Measurements from ENCODE around the gene ADA.
"Not testable (repeated sequence)": the region's sequence is repeated elsewhere in the genome, so short reads cannot be mapped to it uniquely, and the experiment has no call there.

The ADA gene

DNA sequence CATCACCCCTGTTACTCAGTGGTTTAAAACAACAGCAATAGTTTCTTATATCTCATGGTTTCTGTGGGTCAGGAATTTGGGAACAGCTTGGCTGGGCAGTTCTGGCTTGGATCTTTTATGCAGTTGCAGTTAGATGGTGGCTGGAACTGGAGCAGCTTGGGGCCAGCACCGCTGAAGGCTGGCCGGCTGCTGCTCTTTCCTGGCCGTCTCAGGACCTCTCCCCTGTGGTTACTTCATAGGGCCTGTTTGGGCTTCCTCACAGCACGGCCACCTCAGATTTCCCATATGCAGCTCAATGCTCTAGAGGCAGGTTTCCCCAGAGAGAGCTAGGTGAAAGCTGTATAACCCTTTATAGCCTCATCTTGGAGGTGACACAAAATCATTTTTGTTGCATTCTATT, 53.6 kb downstream of the ADA start:
- DNase-seq = no peak

DNA sequence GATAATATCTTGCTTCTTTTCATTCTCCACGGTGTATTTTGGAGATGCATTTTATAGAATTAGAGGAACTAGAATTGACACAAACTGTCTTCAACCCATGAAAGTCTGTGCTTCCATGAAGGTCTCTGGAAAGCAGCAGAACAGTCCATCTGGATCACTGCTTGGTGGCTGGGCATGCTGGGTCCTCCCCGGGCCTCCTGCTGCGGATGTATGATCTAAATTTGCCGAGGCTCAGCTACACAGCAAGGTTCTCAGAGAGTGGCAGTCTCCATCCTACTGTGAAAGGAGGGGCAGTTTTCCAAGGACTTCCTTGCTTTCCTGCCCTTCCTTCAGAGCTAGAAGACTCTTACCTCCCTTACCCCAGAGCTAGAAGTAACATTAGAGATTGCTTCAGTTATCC, 54.0 kb downstream of the ADA start:
- no peak for DNase-seq

- DNase-seq = no peak
Observed at GRCh38 chr20:44596876-44597275, 54.6 kb downstream of the ADA start.

GRCh38 chr20:44596010-44596409, 55.5 kb downstream of the ADA start:
- no peak for DNase-seq

- DNase-seq = no peak
Observed at GRCh38 chr20:44594730-44595129, 56.8 kb downstream of the ADA start.

- DNase-seq = no peak
Observed at GRCh38 chr20:44593751-44594150, 57.7 kb downstream of the ADA start.

GRCh38 chr20:44592366-44592765, 59.1 kb downstream of the ADA start:
- DNase-seq = no peak

DNA sequence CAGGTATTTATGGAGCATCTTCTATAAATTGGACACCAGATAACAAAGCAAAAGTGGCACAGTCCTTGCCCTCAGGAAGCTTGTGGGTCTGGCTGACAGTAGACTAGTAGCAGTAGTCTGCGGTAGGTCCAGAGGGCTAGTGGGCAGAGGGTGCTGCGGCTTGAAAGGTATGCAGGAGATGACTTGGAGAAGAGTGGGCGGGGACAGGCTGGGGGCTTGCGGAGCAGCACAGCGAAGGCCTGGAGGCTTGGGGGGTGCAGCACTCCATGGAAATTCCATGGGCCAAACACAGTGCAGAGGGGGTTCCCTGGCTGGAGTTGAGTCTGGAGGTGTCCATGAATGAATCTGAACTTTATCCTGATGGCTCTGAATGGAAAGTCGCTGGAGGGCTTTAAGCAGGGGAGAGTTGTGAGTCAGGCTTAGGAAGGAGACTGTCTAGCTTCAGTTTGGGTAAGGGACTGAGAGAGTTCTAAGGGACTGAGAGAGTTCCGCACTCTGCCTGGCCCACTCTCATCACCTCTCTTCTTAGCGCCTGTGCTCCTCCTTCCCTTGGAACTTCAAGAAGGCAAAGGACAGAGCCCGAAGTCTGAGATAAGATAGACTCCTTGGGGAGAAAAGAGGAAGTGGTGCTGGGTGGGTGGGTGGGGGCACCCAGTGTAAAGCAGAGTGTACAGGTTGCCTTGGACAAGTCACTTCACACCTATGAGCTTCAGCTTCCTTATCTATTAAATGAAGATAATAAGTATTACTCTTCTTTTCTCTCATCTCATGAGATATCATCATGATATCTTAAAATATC, 60.3 kb downstream of the ADA start:
- DNase-seq = no peak

GRCh38 chr20:44589537-44589936, 62.0 kb downstream of the ADA start:
- DNase-seq = no peak

DNA sequence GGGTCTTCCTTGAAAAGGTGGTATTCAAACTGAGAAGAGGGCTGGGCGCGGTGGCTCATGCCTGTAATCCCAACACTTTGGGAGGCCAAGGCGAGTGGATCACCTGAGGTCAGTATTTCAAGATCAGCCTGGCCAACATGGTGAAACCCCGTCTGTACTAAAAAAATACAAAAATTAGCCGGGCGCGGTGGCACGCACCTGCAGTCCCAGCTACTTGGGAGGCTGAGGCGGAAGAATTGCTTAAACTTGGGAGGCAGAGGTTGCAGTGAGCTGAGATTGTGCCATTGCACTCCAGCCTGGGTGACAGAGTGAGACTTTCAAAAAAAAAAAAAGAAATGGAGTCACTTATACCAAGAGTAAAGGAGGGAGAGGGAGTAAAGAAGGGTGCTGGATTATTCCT, 63.2 kb downstream of the ADA start:
- not testable (repeated sequence) for DNase-seq

DNA sequence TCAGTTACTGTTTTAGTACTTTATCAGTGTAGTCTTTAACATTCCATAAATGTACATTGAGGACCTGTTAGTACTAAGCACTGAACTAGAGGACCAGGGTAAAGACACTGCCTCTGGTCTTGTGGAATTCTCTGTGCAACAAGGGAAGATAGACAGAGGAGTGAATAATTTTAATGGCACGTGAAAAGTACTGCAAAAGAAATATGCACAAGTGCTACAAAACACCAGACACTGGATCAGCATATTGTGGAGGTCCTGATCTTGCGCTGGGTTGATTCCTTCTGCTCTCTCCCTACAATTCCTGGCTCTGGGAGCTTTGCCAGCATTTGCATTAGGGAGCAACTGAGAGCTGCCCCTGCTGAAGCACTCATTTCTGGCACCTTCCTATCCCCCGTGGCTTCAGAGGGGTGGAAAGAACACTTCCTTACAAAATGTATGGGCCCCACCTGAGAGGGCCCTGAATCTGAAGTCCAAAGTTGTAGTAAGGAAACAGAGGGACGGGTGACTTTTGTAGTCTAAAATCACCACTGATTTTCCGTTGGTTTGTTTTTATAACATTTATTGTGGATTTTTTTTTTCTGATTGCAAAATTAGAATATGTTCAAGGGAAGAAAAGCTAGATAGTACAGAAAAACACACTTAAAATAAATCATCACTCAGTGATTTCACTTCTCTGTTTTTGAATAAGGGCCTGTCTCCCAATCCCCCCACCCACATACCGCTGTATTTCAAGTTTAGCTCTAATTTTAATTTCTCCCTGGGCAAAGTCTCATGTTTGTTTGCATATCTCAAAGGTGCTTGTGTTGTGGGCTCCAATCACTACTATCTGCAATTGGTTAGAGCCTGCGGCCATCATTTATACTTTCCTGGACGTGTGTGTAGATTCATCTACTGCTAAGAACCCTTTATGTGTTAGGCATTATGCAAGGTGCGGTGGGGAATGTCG, 64.2 kb downstream of the ADA start:
- DNase-seq = no peak

- no peak for DNase-seq
Observed at GRCh38 chr20:44586289-44586911, 65.1 kb downstream of the ADA start.

- no peak for DNase-seq
Observed at GRCh38 chr20:44585057-44585963, 66.2 kb downstream of the ADA start.

GRCh38 chr20:44584162-44584561, 67.3 kb downstream of the ADA start:
- DNase-seq = no peak

GRCh38 chr20:44583157-44583556, 68.3 kb downstream of the ADA start:
- DNase-seq = no peak

DNA sequence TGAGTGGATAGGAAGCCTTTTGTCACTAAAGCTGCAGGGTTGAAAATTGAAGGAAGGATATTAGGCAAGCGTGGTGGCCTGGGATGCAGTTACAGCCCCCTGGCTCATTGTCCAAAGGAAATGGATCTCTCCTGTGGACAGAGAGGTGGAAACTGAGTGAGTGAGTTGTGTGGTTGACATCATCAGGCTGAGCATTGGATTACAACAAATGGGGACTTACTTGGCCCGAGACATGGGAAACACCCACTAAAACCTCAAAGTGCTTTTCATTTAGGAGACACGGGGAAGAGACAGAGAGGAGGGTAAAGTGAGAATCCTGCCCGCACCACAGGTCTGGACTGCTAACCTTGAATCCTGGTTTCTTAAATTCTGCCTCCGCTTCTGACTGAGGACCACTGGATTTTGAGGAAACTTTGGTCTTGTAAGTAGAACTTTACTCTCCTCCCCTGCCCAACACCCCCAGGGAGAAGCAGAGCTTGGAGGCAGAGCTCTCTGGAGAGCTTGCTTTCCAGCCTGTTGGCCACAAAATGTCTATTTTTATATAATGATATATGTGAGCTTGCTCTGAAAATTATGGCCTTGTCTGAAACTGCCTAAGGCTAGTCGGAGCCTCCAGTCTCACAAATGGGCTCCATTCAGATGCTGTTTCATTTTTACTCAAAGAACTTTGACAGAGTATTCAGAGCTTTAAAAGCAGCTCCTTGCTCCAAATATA, 69.0 kb downstream of the ADA start, which contains the start of gene PKIG:
TSS of gene PKIG (plus strand) at position 269 of the 715 bp plus-strand sequence. CDS start 31,978 bp downstream, outside the sequence.
- no peak for DNase-seq

DNA sequence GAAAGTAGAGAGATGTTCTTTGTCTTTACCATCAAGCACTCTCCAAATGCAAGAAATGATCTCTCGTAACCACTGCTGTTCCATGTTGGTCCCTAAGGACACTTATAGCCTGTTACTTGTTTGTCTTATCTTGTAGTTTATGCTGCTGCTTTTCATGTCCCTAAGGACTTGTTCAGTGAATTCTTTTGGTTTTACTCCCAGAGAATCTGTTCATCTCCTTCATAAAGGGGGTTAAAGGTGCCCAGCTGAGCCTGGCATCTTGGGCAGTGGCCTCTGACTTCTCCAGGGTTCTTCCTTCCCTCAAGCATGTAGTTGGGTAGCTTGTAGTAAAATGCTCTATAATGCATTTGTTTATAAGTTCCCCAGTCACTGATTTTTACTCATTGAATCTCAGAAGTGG, 70.0 kb downstream of the ADA start:
- no peak for DNase-seq

- DNase-seq = no peak
Observed at GRCh38 chr20:44580581-44581268, 70.8 kb downstream of the ADA start.

GRCh38 chr20:44579313-44580081, 72.0 kb downstream of the ADA start:
- no peak for DNase-seq

DNA sequence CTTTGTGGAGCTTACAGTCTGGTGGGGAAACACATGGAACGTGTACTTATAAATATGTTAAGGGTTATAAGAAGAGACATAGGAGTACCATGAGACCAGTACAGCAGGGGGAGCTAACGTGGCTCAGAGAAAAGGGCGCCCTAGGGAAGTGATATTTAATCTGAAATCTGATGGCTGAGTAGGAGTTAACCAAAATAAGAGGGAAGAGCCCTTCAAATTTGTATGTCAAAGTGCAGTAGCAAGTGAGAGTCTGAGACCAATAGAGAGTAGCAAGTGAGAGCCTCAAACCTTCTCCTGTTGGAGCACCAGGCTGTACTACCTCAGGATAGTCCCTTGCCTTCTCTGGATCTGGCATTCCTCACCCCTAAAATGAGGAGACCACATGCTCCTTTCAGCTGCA, 75.2 kb downstream of the ADA start:
- no peak for DNase-seq
